ENCODE measurements around the gene COPS9. TPM values are rescaled to one million over a fixed set of nuclear protein-coding genes. Genes with fewer than 3 reads are reported as not detected.

The COPS9 gene
- total and polyA plus RNA-seq, 2 experiments from 2014 or later: 91.7 to 629 TPM

DNA sequence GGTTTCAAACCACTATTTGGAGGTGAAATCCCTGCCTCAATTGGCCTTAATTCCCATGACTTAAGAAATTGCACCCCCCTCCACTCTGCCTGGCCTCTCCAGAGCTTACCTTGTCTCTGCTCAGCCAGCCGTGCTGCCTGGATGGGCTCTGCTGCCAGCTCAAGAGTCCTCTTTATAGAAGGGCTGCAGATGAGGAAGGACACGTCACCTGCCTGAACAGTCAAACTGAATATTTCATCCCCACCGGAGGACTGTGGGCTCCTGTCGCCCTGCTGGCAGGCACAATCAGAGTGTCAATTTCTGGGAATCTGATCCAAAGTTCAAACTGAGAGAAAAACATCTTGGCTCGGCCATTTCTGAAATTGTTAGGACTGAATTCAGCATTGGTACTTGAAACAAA lies 4.4 kb upstream of the COPS9 start, which contains the start of gene OTOS (continued):
- TF ChIP-seq, protein P1, sequence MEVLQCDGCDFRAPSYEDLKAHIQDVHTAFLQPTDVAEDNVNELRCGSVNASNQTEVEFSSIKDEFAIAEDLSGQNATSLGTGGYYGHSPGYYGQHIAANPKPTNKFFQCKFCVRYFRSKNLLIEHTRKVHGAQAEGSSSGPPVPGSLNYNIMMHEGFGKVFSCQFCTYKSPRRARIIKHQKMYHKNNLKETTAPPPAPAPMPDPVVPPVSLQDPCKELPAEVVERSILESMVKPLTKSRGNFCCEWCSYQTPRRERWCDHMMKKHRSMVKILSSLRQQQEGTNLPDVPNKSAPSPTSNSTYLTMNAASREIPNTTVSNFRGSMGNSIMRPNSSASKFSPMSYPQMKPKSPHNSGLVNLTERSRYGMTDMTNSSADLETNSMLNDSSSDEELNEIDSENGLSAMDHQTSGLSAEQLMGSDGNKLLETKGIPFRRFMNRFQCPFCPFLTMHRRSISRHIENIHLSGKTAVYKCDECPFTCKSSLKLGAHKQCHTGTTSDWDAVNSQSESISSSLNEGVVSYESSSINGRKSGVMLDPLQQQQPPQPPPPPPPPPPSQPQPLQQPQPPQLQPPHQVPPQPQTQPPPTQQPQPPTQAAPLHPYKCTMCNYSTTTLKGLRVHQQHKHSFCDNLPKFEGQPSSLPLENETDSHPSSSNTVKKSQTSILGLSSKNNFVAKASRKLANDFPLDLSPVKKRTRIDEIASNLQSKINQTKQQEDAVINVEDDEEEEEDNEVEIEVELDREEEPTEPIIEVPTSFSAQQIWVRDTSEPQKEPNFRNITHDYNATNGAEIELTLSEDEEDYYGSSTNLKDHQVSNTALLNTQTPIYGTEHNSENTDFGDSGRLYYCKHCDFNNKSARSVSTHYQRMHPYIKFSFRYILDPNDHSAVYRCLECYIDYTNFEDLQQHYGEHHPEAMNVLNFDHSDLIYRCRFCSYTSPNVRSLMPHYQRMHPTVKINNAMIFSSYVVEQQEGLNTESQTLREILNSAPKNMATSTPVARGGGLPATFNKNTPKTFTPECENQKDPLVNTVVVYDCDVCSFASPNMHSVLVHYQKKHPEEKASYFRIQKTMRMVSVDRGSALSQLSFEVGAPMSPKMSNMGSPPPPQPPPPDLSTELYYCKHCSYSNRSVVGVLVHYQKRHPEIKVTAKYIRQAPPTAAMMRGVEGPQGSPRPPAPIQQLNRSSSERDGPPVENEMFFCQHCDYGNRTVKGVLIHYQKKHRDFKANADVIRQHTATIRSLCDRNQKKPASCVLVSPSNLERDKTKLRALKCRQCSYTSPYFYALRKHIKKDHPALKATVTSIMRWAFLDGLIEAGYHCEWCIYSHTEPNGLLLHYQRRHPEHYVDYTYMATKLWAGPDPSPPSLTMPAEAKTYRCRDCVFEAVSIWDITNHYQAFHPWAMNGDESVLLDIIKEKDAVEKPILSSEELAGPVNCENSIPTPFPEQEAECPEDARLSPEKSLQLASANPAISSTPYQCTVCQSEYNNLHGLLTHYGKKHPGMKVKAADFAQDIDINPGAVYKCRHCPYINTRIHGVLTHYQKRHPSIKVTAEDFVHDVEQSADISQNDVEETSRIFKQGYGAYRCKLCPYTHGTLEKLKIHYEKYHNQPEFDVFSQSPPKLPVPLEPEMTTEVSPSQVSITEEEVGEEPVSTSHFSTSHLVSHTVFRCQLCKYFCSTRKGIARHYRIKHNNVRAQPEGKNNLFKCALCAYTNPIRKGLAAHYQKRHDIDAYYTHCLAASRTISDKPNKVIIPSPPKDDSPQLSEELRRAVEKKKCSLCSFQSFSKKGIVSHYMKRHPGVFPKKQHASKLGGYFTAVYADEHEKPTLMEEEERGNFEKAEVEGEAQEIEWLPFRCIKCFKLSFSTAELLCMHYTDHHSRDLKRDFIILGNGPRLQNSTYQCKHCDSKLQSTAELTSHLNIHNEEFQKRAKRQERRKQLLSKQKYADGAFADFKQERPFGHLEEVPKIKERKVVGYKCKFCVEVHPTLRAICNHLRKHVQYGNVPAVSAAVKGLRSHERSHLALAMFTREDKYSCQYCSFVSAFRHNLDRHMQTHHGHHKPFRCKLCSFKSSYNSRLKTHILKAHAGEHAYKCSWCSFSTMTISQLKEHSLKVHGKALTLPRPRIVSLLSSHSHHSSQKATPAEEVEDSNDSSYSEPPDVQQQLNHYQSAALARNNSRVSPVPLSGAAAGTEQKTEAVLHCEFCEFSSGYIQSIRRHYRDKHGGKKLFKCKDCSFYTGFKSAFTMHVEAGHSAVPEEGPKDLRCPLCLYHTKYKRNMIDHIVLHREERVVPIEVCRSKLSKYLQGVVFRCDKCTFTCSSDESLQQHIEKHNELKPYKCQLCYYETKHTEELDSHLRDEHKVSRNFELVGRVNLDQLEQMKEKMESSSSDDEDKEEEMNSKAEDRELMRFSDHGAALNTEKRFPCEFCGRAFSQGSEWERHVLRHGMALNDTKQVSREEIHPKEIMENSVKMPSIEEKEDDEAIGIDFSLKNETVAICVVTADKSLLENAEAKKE (CRISPR knock-in tag; IDR thresholded peaks at IDR 0.05): no peak

GRCh38 chr2:240139666-240140393 lies 3.7 kb upstream of the COPS9 start:
- Mint-ChIP-seq H3K36me3 (ENCODE audit: low read depth) (peaks cover 6% of the 10 kb centered on the region; the same call in 1 of the 3 replicates), H3K4me1 (peaks cover 32% of the 10 kb centered on the region), H3K9me3 (peaks cover 4% of the 10 kb centered on the region; the same call in 1 of the 3 replicates), H3K4me3 (no peak overlapping the region), H3K27ac (no peak overlapping the region), H3K27me3 (ENCODE audit: insufficient read depth, low read depth, poor library complexity) (peaks cover 14% of the 10 kb centered on the region)
- H3K36me3 ChIP-seq (ENCODE audit: insufficient read depth): no peaks in the 10 kb centered on the region
- no peak overlapping the region for H3K27ac ChIP-seq (ENCODE audit: low read depth)
- no peaks in the 10 kb centered on the region for H3K9me2 ChIP-seq (ENCODE audit: insufficient read depth)
- H3K79me2 ChIP-seq (replicated peaks; ENCODE audit: insufficient read depth): peaks cover 10% of the 10 kb centered on the region
- H2AFZ ChIP-seq: peak overlapping the region; percentile 91
- ATAC-seq (peak; percentile 22), DNase-seq (ENCODE audit: low spot score) (peak; percentile 64)
- H4K20me1 ChIP-seq (replicated peaks; ENCODE audit: insufficient read depth): peaks cover 6% of the 10 kb centered on the region
- peaks cover 16% of the 10 kb centered on the region for H3K4me1 ChIP-seq (ENCODE audit: insufficient read depth)
- no peak for TF ChIP-seq NANOG (IDR thresholded peaks at IDR 0.05; ENCODE audit: borderline replicate concordance)
- TF ChIP-seq, protein P1 (CRISPR knock-in tag; IDR thresholded peaks at IDR 0.05): no peak
- TF ChIP-seq, protein P2, sequence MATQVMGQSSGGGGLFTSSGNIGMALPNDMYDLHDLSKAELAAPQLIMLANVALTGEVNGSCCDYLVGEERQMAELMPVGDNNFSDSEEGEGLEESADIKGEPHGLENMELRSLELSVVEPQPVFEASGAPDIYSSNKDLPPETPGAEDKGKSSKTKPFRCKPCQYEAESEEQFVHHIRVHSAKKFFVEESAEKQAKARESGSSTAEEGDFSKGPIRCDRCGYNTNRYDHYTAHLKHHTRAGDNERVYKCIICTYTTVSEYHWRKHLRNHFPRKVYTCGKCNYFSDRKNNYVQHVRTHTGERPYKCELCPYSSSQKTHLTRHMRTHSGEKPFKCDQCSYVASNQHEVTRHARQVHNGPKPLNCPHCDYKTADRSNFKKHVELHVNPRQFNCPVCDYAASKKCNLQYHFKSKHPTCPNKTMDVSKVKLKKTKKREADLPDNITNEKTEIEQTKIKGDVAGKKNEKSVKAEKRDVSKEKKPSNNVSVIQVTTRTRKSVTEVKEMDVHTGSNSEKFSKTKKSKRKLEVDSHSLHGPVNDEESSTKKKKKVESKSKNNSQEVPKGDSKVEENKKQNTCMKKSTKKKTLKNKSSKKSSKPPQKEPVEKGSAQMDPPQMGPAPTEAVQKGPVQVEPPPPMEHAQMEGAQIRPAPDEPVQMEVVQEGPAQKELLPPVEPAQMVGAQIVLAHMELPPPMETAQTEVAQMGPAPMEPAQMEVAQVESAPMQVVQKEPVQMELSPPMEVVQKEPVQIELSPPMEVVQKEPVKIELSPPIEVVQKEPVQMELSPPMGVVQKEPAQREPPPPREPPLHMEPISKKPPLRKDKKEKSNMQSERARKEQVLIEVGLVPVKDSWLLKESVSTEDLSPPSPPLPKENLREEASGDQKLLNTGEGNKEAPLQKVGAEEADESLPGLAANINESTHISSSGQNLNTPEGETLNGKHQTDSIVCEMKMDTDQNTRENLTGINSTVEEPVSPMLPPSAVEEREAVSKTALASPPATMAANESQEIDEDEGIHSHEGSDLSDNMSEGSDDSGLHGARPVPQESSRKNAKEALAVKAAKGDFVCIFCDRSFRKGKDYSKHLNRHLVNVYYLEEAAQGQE (IDR thresholded peaks at IDR 0.05; ENCODE audit: unreplicated experiment): no peak
- TF ChIP-seq ZNF331 (CRISPR knock-in tag; IDR thresholded peaks at IDR 0.05; ENCODE audit: low read depth): no peak
- no peaks in the 10 kb centered on the region for H3F3A ChIP-seq (replicated peaks; ENCODE audit: low read depth)
- no peak overlapping the region for H3K4me3 ChIP-seq
- peak overlapping the region; percentile 62 for H3K4me2 ChIP-seq
- no peaks in the 10 kb centered on the region for H3K27me3 ChIP-seq (ENCODE audit: insufficient read depth)

Data from GM23338 (cell line).